CD14-positive monocyte (primary cell): ENCODE results near the gene MGAT5. TPM values are rescaled to one million over a fixed set of nuclear protein-coding genes. Genes with fewer than 3 reads are reported as not detected.

ENCODE experiments used
- DNase-seq, 3 donors: peaks; one replicate each; pipeline ENCODE4 v3.0.0-alpha.2; 2011 to 2022
- H2AFZ ChIP-seq: 2 replicates; pipeline ENCODE4 v1.6.0; 2012; ENCODE audit warnings: mild to moderate bottlenecking, low read depth, low read length, inconsistent platforms; ENCODE audit not compliant: insufficient read depth, poor library complexity, severe bottlenecking
- H3K27ac ChIP-seq, 2 donors: 1 replicate in 1 of 2; 2 replicates in 1 of 2; pipeline ENCODE4 v1.5.1; 2012 to 2013; ENCODE audit warnings: low read length in 2 of 2, control low read depth in 1 of 2, inconsistent platforms in 1 of 2, low read depth in 1 of 2, mild to moderate bottlenecking in 1 of 2
- H3K27me3 ChIP-seq, 2 donors: one replicate each; pipeline versions ENCODE4 v1.6.0 to v1.6.1; 2011 to 2013; ENCODE audit warnings: low read length in 2 of 2; ENCODE audit not compliant: control insufficient read depth in 2 of 2, insufficient read depth in 2 of 2
- H3K36me3 ChIP-seq, 2 donors: replicated peaks in 1 of 2; 1 replicate in 1 of 2; 2 replicates in 1 of 2; pipeline versions ENCODE4 v1.5.1 to v1.6.1; 2012 to 2013; ENCODE audit warnings: low read length in 2 of 2, control low read depth in 1 of 2, inconsistent platforms in 1 of 2, mild to moderate bottlenecking in 1 of 2; ENCODE audit not compliant: insufficient read depth in 2 of 2, control insufficient read depth in 1 of 2
- H3K4me1 ChIP-seq, 2 donors: 1 replicate in 1 of 2; 2 replicates in 1 of 2; pipeline versions ENCODE4 v1.5.1 to v1.6.1; 2012 to 2013; ENCODE audit warnings: low read length in 2 of 2, control low read depth in 1 of 2, inconsistent platforms in 1 of 2, mild to moderate bottlenecking in 1 of 2, moderate library complexity in 1 of 2; ENCODE audit not compliant: insufficient read depth in 2 of 2, control insufficient read depth in 1 of 2
- H3K4me2 ChIP-seq: replicated peaks from 2 replicates; pipeline ENCODE3; 2012; ENCODE audit warnings: low read length, moderate library complexity, mild to moderate bottlenecking; ENCODE audit not compliant: poor library complexity, severe bottlenecking; ENCODE audit errors: extremely low read depth
- H3K4me3 ChIP-seq, 3 experiments: fragments of 200-600 bp in 1 of 3; sonication (generic) in 1 of 3; replicated peaks in 1 of 3; 1 replicate in 2 of 3; 2 replicates in 1 of 3; pipeline ENCODE4 v1.5.1; 2011 to 2013; ENCODE audit warnings: low read length in 3 of 3, mild to moderate bottlenecking in 3 of 3, control low read depth in 2 of 3, low read depth in 2 of 3, inconsistent platforms in 1 of 3, moderate library complexity in 1 of 3
- H3K79me2 ChIP-seq: 2 replicates; pipeline ENCODE4 v1.6.0; 2012; ENCODE audit warnings: mild to moderate bottlenecking, control low read depth, inconsistent platforms, low read length, moderate library complexity; ENCODE audit not compliant: insufficient read depth
- H3K9ac ChIP-seq: 2 replicates; pipeline ENCODE4 v1.6.0; 2017; ENCODE audit warnings: low read length, mild to moderate bottlenecking; ENCODE audit not compliant: insufficient read depth, poor library complexity, severe bottlenecking
- H3K9me3 ChIP-seq, 2 donors: replicated peaks in 1 of 2; 1 replicate in 1 of 2; 2 replicates in 1 of 2; pipeline versions ENCODE4 v1.5.1 to v1.6.1; 2012 to 2013; ENCODE audit warnings: low read length in 2 of 2, control low read depth in 1 of 2; ENCODE audit not compliant: control insufficient read depth in 1 of 2, insufficient read depth in 1 of 2
- H4K20me1 ChIP-seq: 2 replicates; pipeline ENCODE4 v1.6.0; 2012; ENCODE audit warnings: mild to moderate bottlenecking, low read length, control low read depth, moderate library complexity; ENCODE audit not compliant: insufficient read depth
- H3K27ac Mint-ChIP-seq, 7 donors: one replicate each; pipeline ENCODE4 v1.8.0; 2020; ENCODE audit warnings: mild to moderate bottlenecking in 7 of 7, mixed read lengths in 7 of 7, moderate library complexity in 6 of 7, inconsistent platforms in 2 of 7
- H3K27me3 Mint-ChIP-seq, 3 donors: one replicate each; pipeline ENCODE4 v1.8.0; 2021 to 2022; ENCODE audit warnings: low read depth in 3 of 3, mild to moderate bottlenecking in 3 of 3, mixed read lengths in 3 of 3, moderate library complexity in 3 of 3, inconsistent platforms in 1 of 3
- H3K36me3 Mint-ChIP-seq, 2 donors: one replicate each; pipeline ENCODE4 v1.8.0; 2020; ENCODE audit warnings: mixed read lengths in 2 of 2, inconsistent platforms in 1 of 2, mild to moderate bottlenecking in 1 of 2
- H3K4me1 Mint-ChIP-seq: one replicate; pipeline ENCODE4 v1.8.0; 2020; ENCODE audit warnings: mild to moderate bottlenecking, mixed read lengths
- H3K4me3 Mint-ChIP-seq, 2 donors: one replicate each; pipeline ENCODE4 v1.8.0; 2020; ENCODE audit warnings: mild to moderate bottlenecking in 2 of 2, mixed read lengths in 2 of 2, moderate library complexity in 1 of 2
- H3K9me3 Mint-ChIP-seq, 7 donors: one replicate each; pipeline ENCODE4 v1.8.0; 2020 to 2022; ENCODE audit warnings: mixed read lengths in 7 of 7, mild to moderate bottlenecking in 6 of 7, moderate library complexity in 6 of 7, inconsistent platforms in 2 of 7
- CTCF ChIP-seq: fragments of 200-600 bp; IDR thresholded peaks from one replicate; pipeline ENCODE4 v1.8.0; 2022; ENCODE audit warnings: antibody characterized with exemption, mild to moderate bottlenecking
- WGBS: methylation state at CpG from one replicate; pipeline ENCODE4 v1.1.5; 2013; ENCODE audit warnings: missing lambda C conversion rate; ENCODE audit not compliant: insufficient coverage; 5-methylcytosine and 5-hydroxymethylcytosine counted together
- intact Hi-C, 2 donors: fragments of 100-400 bp; cut with micrococcal nuclease; formaldehyde crosslinking; loops; one replicate each; pipeline versions ENCODE4 v1.15.0 to v1.15.1; 2023
- polyA plus RNA-seq, 3 donors: library from polyadenylated mRNA; depleted of rRNA in 1 of 3; unstranded in 2 of 3; stranded (reverse) in 1 of 3; fragments of 300-500 nt in 2 of 3; fragments of >200 nt in 1 of 3; fragmentation: Illumina TruSeq in 2 of 3; gene quantifications; 1 replicate in 2 of 3; 2 replicates in 1 of 3; pipeline ENCODE4 v1.2.3, GENCODE V29; 2012 to 2021

Gene MGAT5
- polyA plus RNA-seq, 3 donors: 1.9 to 6.6 (median 2.4) TPM

GRCh38 chr2:134366359-134366758 is 112.5 kb downstream of the MGAT5 start:
- intact Hi-C loops: no loop called here
- no peaks in the 10 kb centered on the region for H4K20me1 ChIP-seq
- DNase-seq: no peak
- no peak overlapping the region for H3K4me2 ChIP-seq
- Mint-ChIP-seq H3K4me3 (no peak overlapping the region), H3K36me3 (peaks cover 47 to 48% of the 10 kb centered on the region in 2 donors), H3K9me3 (no peaks in the 10 kb centered on the region), H3K4me1 (peaks cover 5% of the 10 kb centered on the region), H3K27ac (no peak overlapping the region), H3K27me3 (no peaks in the 10 kb centered on the region)
- H3K4me1 ChIP-seq: no peaks in the 10 kb centered on the region
- H2AFZ ChIP-seq: no peak overlapping the region
- H3K36me3 ChIP-seq: peaks cover 20 to 68% of the 10 kb centered on the region in 2 donors
- H3K27me3 ChIP-seq: no peaks in the 10 kb centered on the region
- no peak overlapping the region for H3K27ac ChIP-seq
- no peaks in the 10 kb centered on the region for H3K79me2 ChIP-seq
- 88% methylated on average over 1 of the region's 6 CpGs for WGBS
- no peak for TF ChIP-seq CTCF
- no peaks in the 10 kb centered on the region for H3K9me3 ChIP-seq
- no peak overlapping the region for H3K9ac ChIP-seq
- H3K4me3 ChIP-seq: no peak overlapping the region

GRCh38 chr2:134367213-134367612 is 113.3 kb downstream of the MGAT5 start:
- Histone ChIP-seq H4K20me1 (no peaks in the 10 kb centered on the region), H3K36me3 (peaks cover 20 to 59% of the 10 kb centered on the region in 2 donors), H2AFZ (no peak overlapping the region), H3K4me3 (no peak overlapping the region), H3K4me2 (no peak overlapping the region), H3K27ac (no peak overlapping the region), H3K9me3 (no peaks in the 10 kb centered on the region), H3K4me1 (no peaks in the 10 kb centered on the region), H3K27me3 (no peaks in the 10 kb centered on the region), H3K79me2 (no peaks in the 10 kb centered on the region), H3K9ac (no peak overlapping the region)
- no peak for TF ChIP-seq CTCF
- DNase-seq: no peak
- H3K9me3 Mint-ChIP-seq: no peaks in the 10 kb centered on the region
- H3K4me3 Mint-ChIP-seq: no peak overlapping the region
- peaks cover 5% of the 10 kb centered on the region for H3K4me1 Mint-ChIP-seq
- H3K27me3 Mint-ChIP-seq: no peaks in the 10 kb centered on the region
- H3K27ac Mint-ChIP-seq: no peak overlapping the region
- intact Hi-C loops: no loop called here
- peaks cover 42% of the 10 kb centered on the region in 2 donors for H3K36me3 Mint-ChIP-seq
- no CpG with 5 or more reads among the region's 2 CpGs for WGBS
